ENCODE data around the gene MAPK8. TPM values are rescaled to one million over a fixed set of nuclear protein-coding genes. Genes with fewer than 3 reads are reported as not detected.

The MAPK8 gene
- total and polyA plus RNA-seq, 2 donors: 22.6 to 62.1 TPM

DNA sequence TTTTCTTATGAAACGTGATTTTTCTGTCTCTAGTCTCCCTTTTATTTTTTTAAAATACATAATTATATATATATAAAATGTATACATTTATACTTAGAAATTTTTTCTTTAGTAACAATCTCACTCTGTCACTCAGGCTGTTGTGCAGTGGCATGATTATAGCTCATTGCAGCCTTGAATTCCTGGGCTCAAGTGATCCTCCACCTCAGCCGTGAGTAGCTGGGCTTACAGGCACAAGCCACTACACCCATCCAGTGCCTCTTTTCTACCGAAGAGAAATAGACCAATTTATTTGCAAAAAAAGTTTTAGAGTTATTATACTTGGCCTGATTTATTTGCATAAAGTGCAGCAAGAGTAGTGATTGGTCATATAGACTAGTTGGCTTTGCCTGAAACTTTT is 72.2 kb downstream of the MAPK8 start:
- 97% methylated on average over 3 of the region's 3 CpGs for WGBS
- H3K4me1 ChIP-seq (ENCODE audit: control insufficient read depth in 2 of 2, insufficient read depth in 2 of 2, low read length in 2 of 2): no peaks in the 10 kb centered on the region

GRCh38 chr10:48381971-48382370 is 75.5 kb downstream of the MAPK8 start:
- no peaks in the 10 kb centered on the region for H3K36me3 ChIP-seq (ENCODE audit: control insufficient read depth in 2 of 2, insufficient read depth in 2 of 2, low read length in 1 of 2)
- no peak for DNase-seq (ENCODE audit: low read depth in 6 of 9, low spot score in 9 of 9)
- no peak overlapping the region for H3K4me3 ChIP-seq (ENCODE audit: low read length in 2 of 2)
- H3K27ac ChIP-seq (ENCODE audit: low read depth in 1 of 2, low read length in 1 of 2): no peak overlapping the region
- no peaks in the 10 kb centered on the region for H3K4me1 ChIP-seq (ENCODE audit: control insufficient read depth in 2 of 2, insufficient read depth in 2 of 2, low read length in 2 of 2)
- H3K27me3 ChIP-seq (ENCODE audit: control insufficient read depth in 2 of 2, insufficient read depth in 1 of 2, low read length in 1 of 2): no peaks in the 10 kb centered on the region
- H3K9me3 ChIP-seq (ENCODE audit: control insufficient read depth in 2 of 2, insufficient read depth in 1 of 2, low read length in 1 of 2): no peaks in the 10 kb centered on the region

More for the DNA sequence above, 72.2 kb downstream of the MAPK8 start:
- H3K4me3 ChIP-seq (ENCODE audit: low read length in 2 of 2): no peak overlapping the region
- no peak overlapping the region for H3K27ac ChIP-seq (ENCODE audit: low read depth in 1 of 2, low read length in 1 of 2)
- DNase-seq (ENCODE audit: low read depth in 6 of 9, low spot score in 9 of 9): no peak
- H3K9me3 ChIP-seq (ENCODE audit: control insufficient read depth in 2 of 2, insufficient read depth in 1 of 2, low read length in 1 of 2): no peaks in the 10 kb centered on the region
- H3K27me3 ChIP-seq (ENCODE audit: control insufficient read depth in 2 of 2, insufficient read depth in 1 of 2, low read length in 1 of 2): no peaks in the 10 kb centered on the region
- no peaks in the 10 kb centered on the region for H3K36me3 ChIP-seq (ENCODE audit: control insufficient read depth in 2 of 2, insufficient read depth in 2 of 2, low read length in 1 of 2)

GRCh38 chr10:48382982-48383381 is 76.5 kb downstream of the MAPK8 start:
- no peaks in the 10 kb centered on the region for H3K36me3 ChIP-seq (ENCODE audit: control insufficient read depth in 2 of 2, insufficient read depth in 2 of 2, low read length in 1 of 2)

GRCh38 chr10:48383393-48383792 is 76.9 kb downstream of the MAPK8 start:
- Histone ChIP-seq H3K27ac (ENCODE audit: low read depth in 1 of 2, low read length in 1 of 2) (no peak overlapping the region), H3K4me3 (ENCODE audit: low read length in 2 of 2) (no peak overlapping the region), H3K27me3 (ENCODE audit: control insufficient read depth in 2 of 2, insufficient read depth in 1 of 2, low read length in 1 of 2) (no peaks in the 10 kb centered on the region), H3K4me1 (ENCODE audit: control insufficient read depth in 2 of 2, insufficient read depth in 2 of 2, low read length in 2 of 2) (no peaks in the 10 kb centered on the region), H3K9me3 (ENCODE audit: control insufficient read depth in 2 of 2, insufficient read depth in 1 of 2, low read length in 1 of 2) (no peaks in the 10 kb centered on the region), H3K36me3 (ENCODE audit: control insufficient read depth in 2 of 2, insufficient read depth in 2 of 2, low read length in 1 of 2) (no peaks in the 10 kb centered on the region)
- DNase-seq (ENCODE audit: low read depth in 6 of 9, low spot score in 9 of 9): no peak

More at GRCh38 chr10:48382982-48383381, 76.5 kb downstream of the MAPK8 start:
- no peaks in the 10 kb centered on the region for H3K4me1 ChIP-seq (ENCODE audit: control insufficient read depth in 2 of 2, insufficient read depth in 2 of 2, low read length in 2 of 2)
- DNase-seq (ENCODE audit: low read depth in 6 of 9, low spot score in 9 of 9): no peak
- H3K9me3 ChIP-seq (ENCODE audit: control insufficient read depth in 2 of 2, insufficient read depth in 1 of 2, low read length in 1 of 2): no peaks in the 10 kb centered on the region
- H3K27ac ChIP-seq (ENCODE audit: low read depth in 1 of 2, low read length in 1 of 2): no peak overlapping the region
- H3K27me3 ChIP-seq (ENCODE audit: control insufficient read depth in 2 of 2, insufficient read depth in 1 of 2, low read length in 1 of 2): no peaks in the 10 kb centered on the region
- H3K4me3 ChIP-seq (ENCODE audit: low read length in 2 of 2): no peak overlapping the region

GRCh38 chr10:48384699-48384982 is 78.2 kb downstream of the MAPK8 start:
- no peaks in the 10 kb centered on the region for H3K27me3 ChIP-seq (ENCODE audit: control insufficient read depth in 2 of 2, insufficient read depth in 1 of 2, low read length in 1 of 2)
- H3K27ac ChIP-seq (ENCODE audit: low read depth in 1 of 2, low read length in 1 of 2): no peak overlapping the region
- no peaks in the 10 kb centered on the region for H3K9me3 ChIP-seq (ENCODE audit: control insufficient read depth in 2 of 2, insufficient read depth in 1 of 2, low read length in 1 of 2)
- no peak for DNase-seq (ENCODE audit: low read depth in 6 of 9, low spot score in 9 of 9)
- H3K4me1 ChIP-seq (ENCODE audit: control insufficient read depth in 2 of 2, insufficient read depth in 2 of 2, low read length in 2 of 2): no peaks in the 10 kb centered on the region
- no peak overlapping the region for H3K4me3 ChIP-seq (ENCODE audit: low read length in 2 of 2)
- no peaks in the 10 kb centered on the region for H3K36me3 ChIP-seq (ENCODE audit: control insufficient read depth in 2 of 2, insufficient read depth in 2 of 2, low read length in 1 of 2)

DNA sequence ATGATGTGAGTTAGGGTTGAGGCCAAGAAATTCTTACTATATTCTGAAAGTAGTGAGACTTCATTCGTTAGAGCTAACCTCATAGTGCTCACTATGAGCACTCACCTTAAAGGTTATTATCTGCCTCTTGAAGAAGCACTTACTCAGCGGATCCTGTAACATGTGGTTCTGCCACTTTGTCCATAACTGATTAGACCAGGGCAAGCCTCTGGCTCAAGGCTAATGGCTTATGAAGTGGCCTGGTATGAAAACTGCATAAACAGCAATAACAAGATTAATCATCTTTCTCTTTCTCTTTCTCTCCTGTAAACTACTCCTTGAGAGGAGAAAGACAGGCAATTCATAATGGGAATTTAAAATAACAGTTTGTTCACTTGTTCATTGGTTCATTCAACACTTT is 82.8 kb downstream of the MAPK8 start:
- DNase-seq (ENCODE audit: low read depth in 6 of 9, low spot score in 9 of 9): no peak
- H3K27me3 ChIP-seq (ENCODE audit: control insufficient read depth in 2 of 2, insufficient read depth in 1 of 2, low read length in 1 of 2): no peaks in the 10 kb centered on the region
- H3K4me1 ChIP-seq (ENCODE audit: control insufficient read depth in 2 of 2, insufficient read depth in 2 of 2, low read length in 2 of 2): peaks cover 0 to 3% of the 10 kb centered on the region in 2 donors
- H3K36me3 ChIP-seq (ENCODE audit: control insufficient read depth in 2 of 2, insufficient read depth in 2 of 2, low read length in 1 of 2): no peaks in the 10 kb centered on the region
- no peak overlapping the region for H3K4me3 ChIP-seq (ENCODE audit: low read length in 2 of 2)
- no peak overlapping the region for H3K27ac ChIP-seq (ENCODE audit: low read depth in 1 of 2, low read length in 1 of 2)
- 98% methylated on average over 2 of the region's 2 CpGs for WGBS
- H3K9me3 ChIP-seq (ENCODE audit: control insufficient read depth in 2 of 2, insufficient read depth in 1 of 2, low read length in 1 of 2): no peaks in the 10 kb centered on the region

GRCh38 chr10:48389846-48390557 is 83.5 kb downstream of the MAPK8 start:
- Histone ChIP-seq H3K27ac (ENCODE audit: low read depth in 1 of 2, low read length in 1 of 2) (no peak overlapping the region), H3K4me3 (ENCODE audit: low read length in 2 of 2) (no peak overlapping the region), H3K9me3 (ENCODE audit: control insufficient read depth in 2 of 2, insufficient read depth in 1 of 2, low read length in 1 of 2) (no peaks in the 10 kb centered on the region), H3K4me1 (ENCODE audit: control insufficient read depth in 2 of 2, insufficient read depth in 2 of 2, low read length in 2 of 2) (peaks cover 0 to 3% of the 10 kb centered on the region in 2 donors), H3K27me3 (ENCODE audit: control insufficient read depth in 2 of 2, insufficient read depth in 1 of 2, low read length in 1 of 2) (no peaks in the 10 kb centered on the region), H3K36me3 (ENCODE audit: control insufficient read depth in 2 of 2, insufficient read depth in 2 of 2, low read length in 1 of 2) (no peaks in the 10 kb centered on the region)
- no peak for DNase-seq (ENCODE audit: low read depth in 6 of 9, low spot score in 9 of 9)
- WGBS: 98% methylated on average over 2 of the region's 2 CpGs

- WGBS: over 99% methylated on average over 5 of the region's 5 CpGs
- DNase-seq (ENCODE audit: low read depth in 6 of 9, low spot score in 9 of 9): no peak
- no peaks in the 10 kb centered on the region for H3K9me3 ChIP-seq (ENCODE audit: control insufficient read depth in 2 of 2, insufficient read depth in 1 of 2, low read length in 1 of 2)
- no peak overlapping the region for H3K4me3 ChIP-seq (ENCODE audit: low read length in 2 of 2)
- no peaks in the 10 kb centered on the region for H3K36me3 ChIP-seq (ENCODE audit: control insufficient read depth in 2 of 2, insufficient read depth in 2 of 2, low read length in 1 of 2)
- no peak overlapping the region for H3K27ac ChIP-seq (ENCODE audit: low read depth in 1 of 2, low read length in 1 of 2)
- no peaks in the 10 kb centered on the region for H3K27me3 ChIP-seq (ENCODE audit: control insufficient read depth in 2 of 2, insufficient read depth in 1 of 2, low read length in 1 of 2)
- H3K4me1 ChIP-seq (ENCODE audit: control insufficient read depth in 2 of 2, insufficient read depth in 2 of 2, low read length in 2 of 2): peaks cover 0 to 3% of the 10 kb centered on the region in 2 donors
These were observed 84.0 kb downstream of the MAPK8 start for GRCh38 chr10:48390558-48390871.

- Histone ChIP-seq H3K4me3 (ENCODE audit: low read length in 2 of 2) (no peak overlapping the region), H3K4me1 (ENCODE audit: control insufficient read depth in 2 of 2, insufficient read depth in 2 of 2, low read length in 2 of 2) (peaks cover 0 to 3% of the 10 kb centered on the region in 2 donors), H3K9me3 (ENCODE audit: control insufficient read depth in 2 of 2, insufficient read depth in 1 of 2, low read length in 1 of 2) (no peaks in the 10 kb centered on the region), H3K27me3 (ENCODE audit: control insufficient read depth in 2 of 2, insufficient read depth in 1 of 2, low read length in 1 of 2) (no peaks in the 10 kb centered on the region), H3K27ac (ENCODE audit: low read depth in 1 of 2, low read length in 1 of 2) (no peak overlapping the region), H3K36me3 (ENCODE audit: control insufficient read depth in 2 of 2, insufficient read depth in 2 of 2, low read length in 1 of 2) (no peaks in the 10 kb centered on the region)
- peak in 3 of 9 donors; percentile 15 to 39 (median 18) for DNase-seq (ENCODE audit: low read depth in 6 of 9, low spot score in 9 of 9)
- 79% methylated on average over 4 of the region's 4 CpGs for WGBS
These were observed 84.7 kb downstream of the MAPK8 start for GRCh38 chr10:48390933-48391845.
